Loucy (cell line): ENCODE data around the gene RNF113B.

Source experiments
- EZH2phosphoT487 ChIP-seq: fragments of 200-600 bp; IDR thresholded peaks from 2 replicates; pipeline ENCODE4 v1.6.1; 2018; ENCODE audit warnings: antibody characterized with exemption, mild to moderate bottlenecking, moderate library complexity, borderline replicate concordance
- TF ChIP-seq, protein P1 (sequence below): fragments of 200-600 bp; sonication (generic); conservative IDR thresholded peaks from 2 replicates; pipeline ENCODE4 v1.5.1; 2014; ENCODE audit warnings: mild to moderate bottlenecking, antibody characterized with exemption, low read length

DNA sequence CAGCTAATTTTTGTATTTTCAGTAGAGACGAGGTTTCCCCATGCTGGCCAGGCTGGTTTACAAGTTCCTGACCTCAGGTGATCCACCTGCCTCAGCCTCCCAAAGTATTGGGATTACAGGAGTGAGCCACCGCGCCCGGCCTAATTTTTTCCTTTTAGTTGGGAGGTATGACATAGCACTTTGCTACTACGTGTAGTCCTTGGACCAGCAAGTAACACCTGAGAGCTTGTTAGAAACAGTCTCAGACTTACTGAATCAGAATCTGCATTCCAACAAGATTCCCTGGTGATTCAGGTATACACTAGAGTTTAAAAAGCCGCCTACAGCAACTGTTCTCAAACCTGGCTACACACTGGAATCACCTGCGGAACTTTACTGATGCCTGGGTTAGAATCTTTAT is 36.0 kb downstream of the RNF113B start:
- TF ChIP-seq, protein P1, sequence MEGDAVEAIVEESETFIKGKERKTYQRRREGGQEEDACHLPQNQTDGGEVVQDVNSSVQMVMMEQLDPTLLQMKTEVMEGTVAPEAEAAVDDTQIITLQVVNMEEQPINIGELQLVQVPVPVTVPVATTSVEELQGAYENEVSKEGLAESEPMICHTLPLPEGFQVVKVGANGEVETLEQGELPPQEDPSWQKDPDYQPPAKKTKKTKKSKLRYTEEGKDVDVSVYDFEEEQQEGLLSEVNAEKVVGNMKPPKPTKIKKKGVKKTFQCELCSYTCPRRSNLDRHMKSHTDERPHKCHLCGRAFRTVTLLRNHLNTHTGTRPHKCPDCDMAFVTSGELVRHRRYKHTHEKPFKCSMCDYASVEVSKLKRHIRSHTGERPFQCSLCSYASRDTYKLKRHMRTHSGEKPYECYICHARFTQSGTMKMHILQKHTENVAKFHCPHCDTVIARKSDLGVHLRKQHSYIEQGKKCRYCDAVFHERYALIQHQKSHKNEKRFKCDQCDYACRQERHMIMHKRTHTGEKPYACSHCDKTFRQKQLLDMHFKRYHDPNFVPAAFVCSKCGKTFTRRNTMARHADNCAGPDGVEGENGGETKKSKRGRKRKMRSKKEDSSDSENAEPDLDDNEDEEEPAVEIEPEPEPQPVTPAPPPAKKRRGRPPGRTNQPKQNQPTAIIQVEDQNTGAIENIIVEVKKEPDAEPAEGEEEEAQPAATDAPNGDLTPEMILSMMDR = no peak
- TF ChIP-seq EZH2phosphoT487 = no peak
